Transverse colon (tissue), 3 donors: ENCODE results near the gene SERPIND1.

Experiments
- CTCF ChIP-seq, 5 experiments: fragments of 200-600 bp in 3 of 5; fragments of 450-650 bp in 2 of 5; sonication (generic) in 3 of 5; IDR thresholded peaks; 1 replicate in 2 of 5; 2 replicates in 3 of 5; pipeline ENCODE4 v1.5.1; 2016 to 2017; ENCODE audit warnings: antibody characterized with exemption in 5 of 5, inconsistent platforms in 3 of 5, mild to moderate bottlenecking in 2 of 5, moderate library complexity in 1 of 5
- POLR2A ChIP-seq: fragments of 450-650 bp; IDR thresholded peaks from one replicate; pipeline ENCODE4 v1.6.1; 2016; ENCODE audit warnings: antibody characterized with exemption, mild to moderate bottlenecking, moderate library complexity

- TF ChIP-seq CTCF (IDR thresholded peaks at IDR 0.05) (no peak), POLR2A (no peak)
Measured at GRCh38 chr22:20779014-20779817, 5.3 kb downstream of the SERPIND1 start.
